CD14-positive monocyte (primary cell): Measurements from ENCODE around the gene LRRN2. TPM values are rescaled to one million over a fixed set of nuclear protein-coding genes. Genes with fewer than 3 reads are reported as not detected.

ENCODE experiments used
- DNase-seq, 3 donors: peaks; one replicate each; pipeline ENCODE4 v3.0.0-alpha.2; 2011 to 2022
- H2AFZ ChIP-seq: 2 replicates; pipeline ENCODE4 v1.6.0; 2012; ENCODE audit warnings: mild to moderate bottlenecking, low read depth, low read length, inconsistent platforms; ENCODE audit not compliant: insufficient read depth, poor library complexity, severe bottlenecking
- H3K27ac ChIP-seq, 2 donors: 1 replicate in 1 of 2; 2 replicates in 1 of 2; pipeline ENCODE4 v1.5.1; 2012 to 2013; ENCODE audit warnings: low read length in 2 of 2, control low read depth in 1 of 2, inconsistent platforms in 1 of 2, low read depth in 1 of 2, mild to moderate bottlenecking in 1 of 2
- H3K27me3 ChIP-seq, 2 donors: one replicate each; pipeline versions ENCODE4 v1.6.0 to v1.6.1; 2011 to 2013; ENCODE audit warnings: low read length in 2 of 2; ENCODE audit not compliant: control insufficient read depth in 2 of 2, insufficient read depth in 2 of 2
- H3K36me3 ChIP-seq, 2 donors: replicated peaks in 1 of 2; 1 replicate in 1 of 2; 2 replicates in 1 of 2; pipeline versions ENCODE4 v1.5.1 to v1.6.1; 2012 to 2013; ENCODE audit warnings: low read length in 2 of 2, control low read depth in 1 of 2, inconsistent platforms in 1 of 2, mild to moderate bottlenecking in 1 of 2; ENCODE audit not compliant: insufficient read depth in 2 of 2, control insufficient read depth in 1 of 2
- H3K4me1 ChIP-seq, 2 donors: 1 replicate in 1 of 2; 2 replicates in 1 of 2; pipeline versions ENCODE4 v1.5.1 to v1.6.1; 2012 to 2013; ENCODE audit warnings: low read length in 2 of 2, control low read depth in 1 of 2, inconsistent platforms in 1 of 2, mild to moderate bottlenecking in 1 of 2, moderate library complexity in 1 of 2; ENCODE audit not compliant: insufficient read depth in 2 of 2, control insufficient read depth in 1 of 2
- H3K4me2 ChIP-seq: replicated peaks from 2 replicates; pipeline ENCODE3; 2012; ENCODE audit warnings: low read length, moderate library complexity, mild to moderate bottlenecking; ENCODE audit not compliant: poor library complexity, severe bottlenecking; ENCODE audit errors: extremely low read depth
- H3K4me3 ChIP-seq, 3 experiments: fragments of 200-600 bp in 1 of 3; sonication (generic) in 1 of 3; replicated peaks in 1 of 3; 1 replicate in 2 of 3; 2 replicates in 1 of 3; pipeline ENCODE4 v1.5.1; 2011 to 2013; ENCODE audit warnings: low read length in 3 of 3, mild to moderate bottlenecking in 3 of 3, control low read depth in 2 of 3, low read depth in 2 of 3, inconsistent platforms in 1 of 3, moderate library complexity in 1 of 3
- H3K79me2 ChIP-seq: 2 replicates; pipeline ENCODE4 v1.6.0; 2012; ENCODE audit warnings: mild to moderate bottlenecking, control low read depth, inconsistent platforms, low read length, moderate library complexity; ENCODE audit not compliant: insufficient read depth
- H3K9ac ChIP-seq: 2 replicates; pipeline ENCODE4 v1.6.0; 2017; ENCODE audit warnings: low read length, mild to moderate bottlenecking; ENCODE audit not compliant: insufficient read depth, poor library complexity, severe bottlenecking
- H3K9me3 ChIP-seq, 2 donors: replicated peaks in 1 of 2; 1 replicate in 1 of 2; 2 replicates in 1 of 2; pipeline versions ENCODE4 v1.5.1 to v1.6.1; 2012 to 2013; ENCODE audit warnings: low read length in 2 of 2, control low read depth in 1 of 2; ENCODE audit not compliant: control insufficient read depth in 1 of 2, insufficient read depth in 1 of 2
- H4K20me1 ChIP-seq: 2 replicates; pipeline ENCODE4 v1.6.0; 2012; ENCODE audit warnings: mild to moderate bottlenecking, low read length, control low read depth, moderate library complexity; ENCODE audit not compliant: insufficient read depth
- H3K27ac Mint-ChIP-seq, 7 donors: one replicate each; pipeline ENCODE4 v1.8.0; 2020; ENCODE audit warnings: mild to moderate bottlenecking in 7 of 7, mixed read lengths in 7 of 7, moderate library complexity in 6 of 7, inconsistent platforms in 2 of 7
- H3K27me3 Mint-ChIP-seq, 3 donors: one replicate each; pipeline ENCODE4 v1.8.0; 2021 to 2022; ENCODE audit warnings: low read depth in 3 of 3, mild to moderate bottlenecking in 3 of 3, mixed read lengths in 3 of 3, moderate library complexity in 3 of 3, inconsistent platforms in 1 of 3
- H3K36me3 Mint-ChIP-seq, 2 donors: one replicate each; pipeline ENCODE4 v1.8.0; 2020; ENCODE audit warnings: mixed read lengths in 2 of 2, inconsistent platforms in 1 of 2, mild to moderate bottlenecking in 1 of 2
- H3K4me1 Mint-ChIP-seq: one replicate; pipeline ENCODE4 v1.8.0; 2020; ENCODE audit warnings: mild to moderate bottlenecking, mixed read lengths
- H3K4me3 Mint-ChIP-seq, 2 donors: one replicate each; pipeline ENCODE4 v1.8.0; 2020; ENCODE audit warnings: mild to moderate bottlenecking in 2 of 2, mixed read lengths in 2 of 2, moderate library complexity in 1 of 2
- H3K9me3 Mint-ChIP-seq, 7 donors: one replicate each; pipeline ENCODE4 v1.8.0; 2020 to 2022; ENCODE audit warnings: mixed read lengths in 7 of 7, mild to moderate bottlenecking in 6 of 7, moderate library complexity in 6 of 7, inconsistent platforms in 2 of 7
- WGBS: methylation state at CpG from one replicate; pipeline ENCODE4 v1.1.5; 2013; ENCODE audit warnings: missing lambda C conversion rate; ENCODE audit not compliant: insufficient coverage; 5-methylcytosine and 5-hydroxymethylcytosine counted together
- intact Hi-C, 2 donors: fragments of 100-400 bp; cut with micrococcal nuclease; formaldehyde crosslinking; loops; one replicate each; pipeline versions ENCODE4 v1.15.0 to v1.15.1; 2023
- polyA plus RNA-seq, 3 donors: library from polyadenylated mRNA; depleted of rRNA in 1 of 3; unstranded in 2 of 3; stranded (reverse) in 1 of 3; fragments of 300-500 nt in 2 of 3; fragments of >200 nt in 1 of 3; fragmentation: Illumina TruSeq in 2 of 3; gene quantifications; 1 replicate in 2 of 3; 2 replicates in 1 of 3; pipeline ENCODE4 v1.2.3, GENCODE V29; 2012 to 2021
- TF ChIP-seq, protein P1 (sequence below): fragments of 200-600 bp; IDR thresholded peaks from one replicate; pipeline ENCODE4 v1.8.0; 2022; ENCODE audit warnings: antibody characterized with exemption, mild to moderate bottlenecking

The LRRN2 gene
- polyA plus RNA-seq, 3 donors = not detected

- H3K27ac Mint-ChIP-seq = no peak overlapping the region
- Histone ChIP-seq H3K9me3 (no peaks in the 10 kb centered on the region), H3K4me1 (no peaks in the 10 kb centered on the region), H3K4me3 (no peak overlapping the region), H3K27me3 (peaks cover 0 to 8% of the 10 kb centered on the region in 2 donors), H3K27ac (no peak overlapping the region), H3K4me2 (no peak overlapping the region), H3K36me3 (no peaks in the 10 kb centered on the region), H2AFZ (no peak overlapping the region), H3K9ac (no peak overlapping the region), H4K20me1 (no peaks in the 10 kb centered on the region), H3K79me2 (no peaks in the 10 kb centered on the region)
- no CpG with 5 or more reads among the region's 1 CpG for WGBS
- no peak for DNase-seq
- intact Hi-C loops = no loop called here
- no peaks in the 10 kb centered on the region for H3K4me1 Mint-ChIP-seq
- TF ChIP-seq, protein P1, sequence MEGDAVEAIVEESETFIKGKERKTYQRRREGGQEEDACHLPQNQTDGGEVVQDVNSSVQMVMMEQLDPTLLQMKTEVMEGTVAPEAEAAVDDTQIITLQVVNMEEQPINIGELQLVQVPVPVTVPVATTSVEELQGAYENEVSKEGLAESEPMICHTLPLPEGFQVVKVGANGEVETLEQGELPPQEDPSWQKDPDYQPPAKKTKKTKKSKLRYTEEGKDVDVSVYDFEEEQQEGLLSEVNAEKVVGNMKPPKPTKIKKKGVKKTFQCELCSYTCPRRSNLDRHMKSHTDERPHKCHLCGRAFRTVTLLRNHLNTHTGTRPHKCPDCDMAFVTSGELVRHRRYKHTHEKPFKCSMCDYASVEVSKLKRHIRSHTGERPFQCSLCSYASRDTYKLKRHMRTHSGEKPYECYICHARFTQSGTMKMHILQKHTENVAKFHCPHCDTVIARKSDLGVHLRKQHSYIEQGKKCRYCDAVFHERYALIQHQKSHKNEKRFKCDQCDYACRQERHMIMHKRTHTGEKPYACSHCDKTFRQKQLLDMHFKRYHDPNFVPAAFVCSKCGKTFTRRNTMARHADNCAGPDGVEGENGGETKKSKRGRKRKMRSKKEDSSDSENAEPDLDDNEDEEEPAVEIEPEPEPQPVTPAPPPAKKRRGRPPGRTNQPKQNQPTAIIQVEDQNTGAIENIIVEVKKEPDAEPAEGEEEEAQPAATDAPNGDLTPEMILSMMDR = no peak
- H3K4me3 Mint-ChIP-seq = no peak overlapping the region
- no peaks in the 10 kb centered on the region for H3K9me3 Mint-ChIP-seq
- H3K27me3 Mint-ChIP-seq = peaks cover 4 to 21% (median 7%) of the 10 kb centered on the region in 3 donors
- H3K36me3 Mint-ChIP-seq = no peaks in the 10 kb centered on the region
These were observed 40.9 kb upstream of the LRRN2 start for GRCh38 chr1:204726478-204726877.

GRCh38 chr1:204725821-204726448 is 40.4 kb upstream of the LRRN2 start:
- H3K9ac ChIP-seq = no peak overlapping the region
- 88% methylated on average over 7 of the region's 9 CpGs for WGBS
- no peak for DNase-seq
- Mint-ChIP-seq H3K9me3 (no peaks in the 10 kb centered on the region), H3K4me3 (no peak overlapping the region), H3K36me3 (no peaks in the 10 kb centered on the region), H3K4me1 (no peaks in the 10 kb centered on the region), H3K27ac (no peak overlapping the region), H3K27me3 (peaks cover 4 to 19% (median 6%) of the 10 kb centered on the region in 3 donors)
- no peak overlapping the region for H3K4me3 ChIP-seq
- no peaks in the 10 kb centered on the region for H3K4me1 ChIP-seq
- no peak overlapping the region for H3K27ac ChIP-seq
- H4K20me1 ChIP-seq = no peaks in the 10 kb centered on the region
- intact Hi-C loops = no loop called here
- H3K9me3 ChIP-seq = no peaks in the 10 kb centered on the region
- no peak overlapping the region for H2AFZ ChIP-seq
- H3K4me2 ChIP-seq = no peak overlapping the region
- H3K36me3 ChIP-seq = no peaks in the 10 kb centered on the region
- TF ChIP-seq, protein P1 = no peak
- no peaks in the 10 kb centered on the region for H3K79me2 ChIP-seq
- H3K27me3 ChIP-seq = peaks cover 0 to 2% of the 10 kb centered on the region in 2 donors
